ENCODE results near the gene ELANE.

ELANE gene

GRCh38 chr19:868458-869244 is 16.5 kb downstream of the ELANE start:
- DNase-seq (ENCODE audit: low read depth in 1 of 2, low spot score in 1 of 2) = no peak
- H3K27me3 ChIP-seq (ENCODE audit: insufficient read depth, poor library complexity, severe bottlenecking) = no peaks in the 10 kb centered on the region
- H3K4me3 ChIP-seq (replicated peaks; ENCODE audit: insufficient read depth, low read length) = no peak overlapping the region
- H3K27ac ChIP-seq (replicated peaks) = no peak overlapping the region
- no peak for TF ChIP-seq SPI1 (IDR thresholded peaks at IDR 0.05; ENCODE audit: borderline replicate concordance, low read depth)
- no peak for TF ChIP-seq POLR2AphosphoS5 (IDR thresholded peaks at IDR 0.05; ENCODE audit: low read depth)
- TF ChIP-seq CTCF (IDR thresholded peaks at IDR 0.05; ENCODE audit: insufficient read depth, low read length) = no peak
- no peak for TF ChIP-seq GABPA (IDR thresholded peaks at IDR 0.05; ENCODE audit: low read depth)
- no peak for TF ChIP-seq REST (IDR thresholded peaks at IDR 0.05; ENCODE audit: insufficient replicate concordance, low read depth)

- Histone ChIP-seq H3K27me3 (ENCODE audit: insufficient read depth, poor library complexity, severe bottlenecking) (no peaks in the 10 kb centered on the region), H3K4me3 (replicated peaks; ENCODE audit: insufficient read depth, low read length) (no peak overlapping the region), H3K27ac (replicated peaks) (no peak overlapping the region)
- DNase-seq (ENCODE audit: low read depth in 1 of 2, low spot score in 1 of 2) = no peak
- TF ChIP-seq CTCF (IDR thresholded peaks at IDR 0.05; ENCODE audit: insufficient read depth, low read length) (no peak), REST (IDR thresholded peaks at IDR 0.05; ENCODE audit: insufficient replicate concordance, low read depth) (no peak), POLR2AphosphoS5 (IDR thresholded peaks at IDR 0.05; ENCODE audit: low read depth) (peak; percentile 64)
Measured at GRCh38 chr19:869245-870177, 17.4 kb downstream of the ELANE start.

- Histone ChIP-seq H3K27ac (replicated peaks) (no peak overlapping the region), H3K27me3 (ENCODE audit: insufficient read depth, poor library complexity, severe bottlenecking) (no peaks in the 10 kb centered on the region), H3K4me3 (replicated peaks; ENCODE audit: insufficient read depth, low read length) (no peak overlapping the region)
- no peak for DNase-seq (ENCODE audit: low read depth in 1 of 2, low spot score in 1 of 2)
- no peak for TF ChIP-seq CTCF (IDR thresholded peaks at IDR 0.05; ENCODE audit: insufficient read depth, low read length)
- TF ChIP-seq GABPA (IDR thresholded peaks at IDR 0.05; ENCODE audit: low read depth) = no peak
- no peak for TF ChIP-seq SPI1 (IDR thresholded peaks at IDR 0.05; ENCODE audit: borderline replicate concordance, low read depth)
- no peak for TF ChIP-seq POLR2AphosphoS5 (IDR thresholded peaks at IDR 0.05; ENCODE audit: low read depth)
- no peak for TF ChIP-seq REST (IDR thresholded peaks at IDR 0.05; ENCODE audit: insufficient replicate concordance, low read depth)
Measured at GRCh38 chr19:870314-870713, 18.2 kb downstream of the ELANE start.
